ENCODE measurements around the gene CD177. TPM values are rescaled to one million over a fixed set of nuclear protein-coding genes. Genes with fewer than 3 reads are reported as not detected.

The CD177 gene
- total RNA-seq, 1 donor from 2014 or later = not detected

- Mint-ChIP-seq H3K4me1 (no peaks in the 10 kb centered on the region), H3K36me3 (no peaks in the 10 kb centered on the region), H3K4me3 (no peak overlapping the region), H3K9me3 (peaks cover 21% of the 10 kb centered on the region), H3K27me3 (ENCODE audit: insufficient read depth, low read depth) (peaks cover 3% of the 10 kb centered on the region), H3K27ac (no peak overlapping the region)
- no peaks in the 10 kb centered on the region for H3K27me3 ChIP-seq
- no peak overlapping the region for H2AFZ ChIP-seq (replicated peaks)
- no peak overlapping the region for H3K4me2 ChIP-seq
- no peak for DNase-seq (ENCODE audit: low spot score)
- H3K9ac ChIP-seq = no peak overlapping the region
- no peaks in the 10 kb centered on the region for H3K36me3 ChIP-seq
- H4K20me1 ChIP-seq (ENCODE audit: low read depth) = no peaks in the 10 kb centered on the region
- TF ChIP-seq EZH2 (IDR thresholded peaks at IDR 0.05) = no peak
- no peak for TF ChIP-seq CTCF (IDR thresholded peaks at IDR 0.05)
- no peak for TF ChIP-seq EZH2phosphoT487 (IDR thresholded peaks at IDR 0.05)
- H3F3A ChIP-seq (ENCODE audit: low read depth) = no peaks in the 10 kb centered on the region
- no peaks in the 10 kb centered on the region for H3K9me3 ChIP-seq (ENCODE audit: low read depth)
- no peak overlapping the region for H3K4me3 ChIP-seq
- H3K27ac ChIP-seq = no peak overlapping the region
- no peaks in the 10 kb centered on the region for H3K4me1 ChIP-seq
- H3K79me2 ChIP-seq (ENCODE audit: low read depth) = no peaks in the 10 kb centered on the region
Measured at GRCh38 chr19:43311706-43312105, 41.8 kb upstream of the CD177 start.

GRCh38 chr19:43313711-43314495 is 39.6 kb upstream of the CD177 start:
- Mint-ChIP-seq H3K36me3 (no peaks in the 10 kb centered on the region), H3K27ac (no peak overlapping the region), H3K9me3 (peaks cover 16% of the 10 kb centered on the region), H3K4me1 (no peaks in the 10 kb centered on the region), H3K4me3 (no peak overlapping the region), H3K27me3 (ENCODE audit: insufficient read depth, low read depth) (peaks cover 2% of the 10 kb centered on the region)
- no peaks in the 10 kb centered on the region for H3K79me2 ChIP-seq (ENCODE audit: low read depth)
- no peak overlapping the region for H3K4me2 ChIP-seq
- H3K9me3 ChIP-seq (ENCODE audit: low read depth) = no peaks in the 10 kb centered on the region
- TF ChIP-seq EZH2 (IDR thresholded peaks at IDR 0.05) (no peak), EZH2phosphoT487 (IDR thresholded peaks at IDR 0.05) (no peak), CTCF (IDR thresholded peaks at IDR 0.05) (no peak)
- peaks cover 10% of the 10 kb centered on the region for H3K4me1 ChIP-seq
- H3K9ac ChIP-seq = no peak overlapping the region
- H3F3A ChIP-seq (ENCODE audit: low read depth) = peaks cover 6% of the 10 kb centered on the region
- no peak overlapping the region for H3K4me3 ChIP-seq
- peaks cover 7% of the 10 kb centered on the region for H3K27me3 ChIP-seq
- no peaks in the 10 kb centered on the region for H3K36me3 ChIP-seq
- DNase-seq (ENCODE audit: low spot score) = no peak
- H2AFZ ChIP-seq (replicated peaks) = no peak overlapping the region
- no peaks in the 10 kb centered on the region for H4K20me1 ChIP-seq (ENCODE audit: low read depth)
- H3K27ac ChIP-seq = no peak overlapping the region

GRCh38 chr19:43315851-43316250 is 37.6 kb upstream of the CD177 start:
- no peaks in the 10 kb centered on the region for H3K36me3 ChIP-seq
- Mint-ChIP-seq H3K4me1 (no peaks in the 10 kb centered on the region), H3K9me3 (peaks cover 16% of the 10 kb centered on the region), H3K4me3 (no peak overlapping the region), H3K27ac (no peak overlapping the region), H3K36me3 (no peaks in the 10 kb centered on the region), H3K27me3 (ENCODE audit: insufficient read depth, low read depth) (peaks cover 2% of the 10 kb centered on the region)
- H4K20me1 ChIP-seq (ENCODE audit: low read depth) = no peaks in the 10 kb centered on the region
- no peaks in the 10 kb centered on the region for H3K9me3 ChIP-seq (ENCODE audit: low read depth)
- H3K4me1 ChIP-seq = peaks cover 15% of the 10 kb centered on the region
- H2AFZ ChIP-seq (replicated peaks) = peak overlapping the region; percentile 57
- no peak overlapping the region for H3K4me3 ChIP-seq
- no peak overlapping the region for H3K4me2 ChIP-seq
- peak; percentile 15 for DNase-seq (ENCODE audit: low spot score)
- H3F3A ChIP-seq (ENCODE audit: low read depth) = peaks cover 9% of the 10 kb centered on the region
- no peak overlapping the region for H3K9ac ChIP-seq
- no peaks in the 10 kb centered on the region for H3K79me2 ChIP-seq (ENCODE audit: low read depth)
- TF ChIP-seq CTCF (IDR thresholded peaks at IDR 0.05) (no peak), EZH2 (IDR thresholded peaks at IDR 0.05) (no peak), EZH2phosphoT487 (IDR thresholded peaks at IDR 0.05) (no peak)
- H3K27ac ChIP-seq = no peak overlapping the region
- peaks cover 7% of the 10 kb centered on the region for H3K27me3 ChIP-seq

Data from neural progenitor cell (in vitro differentiated cells).